ENCODE measurements around the gene FOXR1. TPM values are rescaled to one million over a fixed set of nuclear protein-coding genes. Genes with fewer than 3 reads are reported as not detected.

The FOXR1 gene
- not detected for total RNA-seq

GRCh38 chr11:118971646-118972045 is at the start of gene FOXR1:
Gene FOXR1 (plus strand): TSS chr11:118971761. CDS start chr11:118971932, 171 bp downstream.

GRCh38 chr11:118956094-118956846 is 15.3 kb upstream of the FOXR1 start, which contains the start of gene UPK2:
Gene UPK2 (plus strand): TSS chr11:118956298. CDS start chr11:118956351, 53 bp downstream.

GRCh38 chr11:118997627-118998387 is 26.2 kb downstream of the FOXR1 start, which contains the start of gene CENATAC:
Gene CENATAC (plus strand): TSS chr11:118998138. CDS start chr11:118998198, 60 bp downstream.

DNA sequence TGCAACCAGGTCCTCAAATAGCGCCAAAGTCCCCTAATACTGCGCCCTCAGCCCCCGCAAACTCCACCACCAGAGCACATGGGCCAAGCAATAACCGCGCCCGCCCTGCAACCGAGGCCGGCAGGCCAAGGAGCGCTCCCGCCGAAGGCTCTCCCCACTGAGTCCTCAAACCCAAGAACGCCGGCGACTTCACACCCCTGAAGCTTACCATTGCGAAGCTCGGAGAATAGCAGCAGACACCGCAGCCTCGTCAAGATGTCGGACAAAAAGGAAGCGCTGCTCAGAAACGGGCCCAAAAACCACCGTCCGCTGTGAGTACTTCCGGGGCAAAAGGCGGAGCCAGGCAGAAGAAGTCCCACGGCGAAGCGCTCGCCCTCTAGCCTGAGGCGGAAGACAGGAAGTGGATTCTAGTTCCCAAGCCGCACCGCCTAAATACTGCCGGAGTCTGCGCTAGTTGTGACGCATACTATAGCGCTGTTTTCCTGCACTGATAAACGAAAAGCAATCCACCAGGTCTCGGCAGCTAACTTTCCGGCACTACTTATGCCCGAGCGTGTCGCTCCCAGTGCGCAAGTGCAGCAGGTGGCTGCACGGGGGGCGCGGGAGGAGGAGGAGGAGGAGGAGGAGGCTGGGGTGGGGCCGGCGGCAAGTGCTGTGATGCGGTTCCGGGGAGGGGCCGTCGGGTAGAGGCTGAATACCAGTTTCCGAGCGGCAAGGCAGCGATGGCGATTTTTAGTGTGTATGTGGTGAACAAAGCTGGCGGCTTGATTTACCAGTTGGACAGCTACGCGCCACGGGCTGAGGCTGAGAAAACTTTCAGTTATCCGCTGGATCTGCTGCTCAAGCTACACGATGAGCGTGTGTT is 46.7 kb downstream of the FOXR1 start, which contains the start of the genes RPS25 and TRAPPC4:
TSS of gene RPS25 (minus strand) at position 270 of the 865 bp plus-strand sequence. CDS start at position 211, 59 bp downstream.
TSS of gene TRAPPC4 (plus strand) at position 693 of the 865 bp plus-strand sequence. CDS start at position 723, 30 bp downstream.

GRCh38 chr11:119030329-119031047 is 58.9 kb downstream of the FOXR1 start, which contains the start of gene SLC37A4:
Gene SLC37A4 (minus strand): TSS chr11:119030877.

Small RNAs within 50 kb of the gene (small RNA-seq; reads per million reads assigned to genes)
- gene AP003392.2: not detected
- not detected for gene RF00017
- not detected for gene RF00019
- not detected for gene RN7SL688P

Other genes starting within 250 kb of the FOXR1 start
- 291 TPM for gene DDX6, start 180.6 kb upstream of the FOXR1 start, total RNA-seq
- gene CXCR5, start 87.9 kb upstream of the FOXR1 start, total RNA-seq: not detected
- 6.5 TPM for gene BCL9L, start 45.8 kb upstream of the FOXR1 start, total RNA-seq
- not detected for gene UPK2, start 15.5 kb upstream of the FOXR1 start, total RNA-seq
- gene CENATAC, start 26.4 kb downstream of the FOXR1 start, total RNA-seq: 38.5 TPM
- gene RPS25, start 46.6 kb downstream of the FOXR1 start, total RNA-seq: 702 TPM
- gene TRAPPC4, start 47.0 kb downstream of the FOXR1 start, total RNA-seq: 69.0 TPM
- 12.0 TPM for gene SLC37A4, start 59.1 kb downstream of the FOXR1 start, total RNA-seq
- gene HYOU1, start 85.4 kb downstream of the FOXR1 start, total RNA-seq: 76.6 TPM
- gene VPS11, start 96.1 kb downstream of the FOXR1 start, total RNA-seq: 28.1 TPM
- gene HMBS, start 113.1 kb downstream of the FOXR1 start, total RNA-seq: 6.7 TPM
- 11.3 TPM for gene DPAGT1, start 130.1 kb downstream of the FOXR1 start, total RNA-seq
- gene C2CD2L, start 135.6 kb downstream of the FOXR1 start, total RNA-seq: 15.5 TPM
- gene HINFP, start 149.8 kb downstream of the FOXR1 start, total RNA-seq: 25.8 TPM
- 9.0 TPM for gene ABCG4, start 177.3 kb downstream of the FOXR1 start, total RNA-seq
- 5.5 TPM for gene NLRX1, start 197.0 kb downstream of the FOXR1 start, total RNA-seq
- gene NHERF4, start 213.7 kb downstream of the FOXR1 start, total RNA-seq: not detected
- gene CBL, start 234.6 kb downstream of the FOXR1 start, total RNA-seq: 24.7 TPM